HepG2 (cell line): ENCODE measurements around the gene BSND. TPM values are rescaled to one million over a fixed set of nuclear protein-coding genes. Genes with fewer than 3 reads are reported as not detected.

Source experiments
- ATAC-seq: fragments of 200-7000 bp; cut with Tn5 transposase; 3 replicates; pipeline ENCODE4 v1.9.1; 2020; ENCODE audit warnings: mild to moderate bottlenecking, moderate library complexity
- BruUV-seq: library from RNA; stranded (reverse); fragments of 400-500 nt; replicated peaks from 2 replicates; lab custom pipeline; 2021; lab: Mats Ljungman, UMichigan
- CTCF ChIA-PET: fragments of 300-600 bp; formaldehyde crosslinking; extraction: SDS; loops from one replicate; lab custom pipeline; 2021; ENCODE audit warnings: low total read pairs, inconsistent platforms, low intra/inter-chr PET ratio; lab: Yijun Ruan, JAX
- POLR2A ChIA-PET: fragments of 350-600 bp; sonication (Branson Sonifier 250); formaldehyde crosslinking; loops from one replicate; lab custom pipeline; 2020; ENCODE audit warnings: antibody characterized with exemption, inconsistent platforms; lab: Yijun Ruan, JAX
- DNase-seq: peaks from one replicate; pipeline ENCODE4 v3.0.0-alpha.2; 2015; ENCODE audit warnings: low spot score
- FAIRE-seq: peaks from 3 replicates; lab custom pipeline; 2011; peaks lifted over from hg19 to GRCh38; lab: Jason Lieb, UNC
- H2AFZ ChIP-seq: one replicate; pipeline ENCODE4 v1.6.1; 2011; ENCODE audit warnings: low read length, inconsistent platforms
- H3K27ac ChIP-seq: fragments of 300-600 bp; 3 replicates; pipeline ENCODE4 v1.8.0; 2011; ENCODE audit warnings: mixed run types, mild to moderate bottlenecking, mixed read lengths, low read length, inconsistent platforms; ENCODE audit not compliant: insufficient read depth; ENCODE audit errors: extremely low read length
- H3K27me3 ChIP-seq, 2 experiments: fragments of 200-600 bp in 1 of 2; 2 replicates in 1 of 2; 3 replicates in 1 of 2; pipeline versions ENCODE4 v1.6.0 to v1.8.0; 2011; ENCODE audit warnings: low read length in 2 of 2, mild to moderate bottlenecking in 2 of 2, moderate library complexity in 2 of 2, inconsistent platforms in 1 of 2; ENCODE audit not compliant: insufficient read depth in 2 of 2, control insufficient read depth in 1 of 2
- H3K36me3 ChIP-seq, 2 experiments: fragments of 200-600 bp in 1 of 2; replicated peaks in 1 of 2; 2 replicates in 1 of 2; 3 replicates in 1 of 2; pipeline versions ENCODE4 v1.5.1 to v1.8.0; 2011; ENCODE audit warnings: low read length in 2 of 2, inconsistent platforms in 1 of 2; ENCODE audit not compliant: insufficient read depth in 2 of 2, control insufficient read depth in 1 of 2
- H3K4me1 ChIP-seq: 2 replicates; pipeline ENCODE4 v1.5.1; 2012; ENCODE audit warnings: low read length, inconsistent platforms; ENCODE audit not compliant: insufficient read depth
- H3K4me2 ChIP-seq: 2 replicates; pipeline ENCODE4 v1.6.0; 2011; ENCODE audit warnings: low read depth, low read length, inconsistent platforms
- H3K4me3 ChIP-seq, 3 experiments: fragments of 200-600 bp in 1 of 3; sonication (generic), shearing (Covaris generic) in 1 of 3; replicated peaks in 1 of 3; 2 replicates each; pipeline ENCODE4 v1.5.1; 2011 to 2016; ENCODE audit warnings: low read length in 3 of 3, inconsistent platforms in 2 of 3, low read depth in 2 of 3, mild to moderate bottlenecking in 2 of 3, control low read depth in 1 of 3, mixed read lengths in 1 of 3; ENCODE audit not compliant: insufficient read depth in 1 of 3
- H3K79me2 ChIP-seq: one replicate; pipeline ENCODE4 v1.6.1; 2011; ENCODE audit warnings: low read length, inconsistent platforms; ENCODE audit not compliant: insufficient read depth
- H3K9ac ChIP-seq: 2 replicates; pipeline ENCODE4 v1.6.0; 2011; ENCODE audit warnings: mild to moderate bottlenecking, low read depth, low read length, inconsistent platforms; ENCODE audit not compliant: insufficient read depth
- H3K9me3 ChIP-seq: 2 replicates; pipeline ENCODE4 v1.5.1; 2012; ENCODE audit warnings: mild to moderate bottlenecking, low read length
- H4K20me1 ChIP-seq: 2 replicates; pipeline ENCODE4 v1.6.0; 2011; ENCODE audit warnings: inconsistent platforms, mild to moderate bottlenecking, low read length, moderate library complexity; ENCODE audit not compliant: insufficient read depth
- ATM ChIP-seq: fragments of 450-650 bp; IDR thresholded peaks from 2 replicates; pipeline ENCODE4 v1.7.1; 2017; ENCODE audit warnings: mild to moderate bottlenecking, borderline replicate concordance
- BHLHE40 ChIP-seq: IDR thresholded peaks from 2 replicates; pipeline ENCODE4 v1.6.1; 2011; ENCODE audit warnings: low read length, improper control_type of control experiment
- CAMTA2 ChIP-seq: sonication (generic); formaldehyde crosslinking; IDR thresholded peaks from 2 replicates; pipeline ENCODE4 v1.4.0; 2020; ENCODE audit warnings: mild to moderate bottlenecking, missing genetic modification reagents, borderline replicate concordance
- CREM ChIP-seq, 2 experiments: sonication (generic) in 1 of 2; formaldehyde crosslinking in 1 of 2; IDR thresholded peaks; 2 replicates each; pipeline versions ENCODE4 v1.4.0 to v1.6.1; 2016 to 2020; ENCODE audit warnings: antibody characterized with exemption in 1 of 2, mild to moderate bottlenecking in 1 of 2, missing genetic modification reagents in 1 of 2
- ELF3 ChIP-seq: IDR thresholded peaks from 2 replicates; pipeline ENCODE4 v1.6.1; 2016; ENCODE audit warnings: missing genetic modification reagents, missing compliant biosample characterization
- FOXK2 ChIP-seq: fragments of 450-650 bp; IDR thresholded peaks from 2 replicates; pipeline ENCODE4 v1.6.1; 2016
- GTF2F1 ChIP-seq: fragments of 150-350 bp; IDR thresholded peaks from 2 replicates; pipeline ENCODE4 v1.6.1; 2014; ENCODE audit warnings: low read length
- HOXA3 ChIP-seq: sonication (generic); formaldehyde crosslinking; IDR thresholded peaks from 2 replicates; pipeline ENCODE4 v1.5.0; 2020; ENCODE audit warnings: missing genetic modification reagents
- MAZ ChIP-seq, 2 experiments: sonication (generic) in 1 of 2; formaldehyde crosslinking in 1 of 2; IDR thresholded peaks; 2 replicates each; pipeline versions ENCODE4 v1.5.0 to v1.6.1; 2012 to 2020; ENCODE audit warnings: low read depth in 2 of 2, mild to moderate bottlenecking in 2 of 2, borderline replicate concordance in 1 of 2, improper control_type of control experiment in 1 of 2, low read length in 1 of 2, missing genetic modification reagents in 1 of 2, moderate library complexity in 1 of 2
- MED1 ChIP-seq: sonication (generic); formaldehyde crosslinking; IDR thresholded peaks from 2 replicates; pipeline ENCODE4 v1.4.0; 2020; ENCODE audit warnings: missing genetic modification reagents
- MEIS2 ChIP-seq: sonication (generic); formaldehyde crosslinking; IDR thresholded peaks from 2 replicates; pipeline ENCODE4 v1.9.0; 2021; ENCODE audit warnings: mild to moderate bottlenecking, missing genetic modification reagents
- NCOA5 ChIP-seq: sonication (generic); formaldehyde crosslinking; IDR thresholded peaks from 2 replicates; pipeline ENCODE4 v1.4.0; 2020; ENCODE audit warnings: missing genetic modification reagents
- NONO ChIP-seq, 2 experiments: fragments of 450-650 bp in 1 of 2; sonication (generic) in 1 of 2; formaldehyde crosslinking in 1 of 2; IDR thresholded peaks in 1 of 2; conservative IDR thresholded peaks in 1 of 2; 2 replicates each; pipeline versions ENCODE4 v1.6.1 to v1.8.0; 2017 to 2022; ENCODE audit warnings: mild to moderate bottlenecking in 1 of 2, missing genetic modification reagents in 1 of 2, moderate library complexity in 1 of 2
- SYNCRIP ChIP-seq: fragments of 200-400 bp; formaldehyde crosslinking; IDR thresholded peaks from 2 replicates; pipeline ENCODE4 v1.6.1; 2018; ENCODE audit warnings: mild to moderate bottlenecking, low read depth, low read length; ENCODE audit not compliant: insufficient read depth
- TAF15 ChIP-seq: fragments of 200-400 bp; formaldehyde crosslinking; IDR thresholded peaks from one replicate; pipeline ENCODE4 v1.6.1; 2018; ENCODE audit warnings: mild to moderate bottlenecking, low read depth, low read length; ENCODE audit not compliant: poor library complexity, severe bottlenecking
- TCF7L2 ChIP-seq: IDR thresholded peaks from 2 replicates; pipeline ENCODE4 v1.6.1; 2011; ENCODE audit warnings: mild to moderate bottlenecking, low read depth, low read length, moderate library complexity
- YEATS2 ChIP-seq: sonication (generic); formaldehyde crosslinking; IDR thresholded peaks from 2 replicates; pipeline ENCODE4 v1.4.0; 2020; ENCODE audit warnings: missing genetic modification reagents, borderline replicate concordance
- ZNF672 ChIP-seq: sonication (generic); formaldehyde crosslinking; IDR thresholded peaks from 2 replicates; pipeline ENCODE4 v1.8.1; 2022; ENCODE audit warnings: missing genetic modification reagents
- ZNF75D ChIP-seq: sonication (generic); formaldehyde crosslinking; IDR thresholded peaks from 2 replicates; pipeline ENCODE4 v1.8.1; 2023; ENCODE audit warnings: missing genetic modification reagents, mild to moderate bottlenecking, borderline replicate concordance
- in situ Hi-C: cut with HindIII; loops from 2 replicates; pipeline ENCODE4 v1.10.0; 2017; ENCODE audit warnings: low pct_unique_long_range_greater_than_20kb; ENCODE audit not compliant: extremely low pct_ligation_motif_present
- intact Hi-C: fragments of 100-400 bp; cut with micrococcal nuclease; formaldehyde crosslinking; loops from one replicate; pipeline ENCODE4 v1.10.0; 2022; ENCODE audit not compliant: unreplicated experiment
- polyA plus RNA-seq, 8 experiments: library from polyadenylated mRNA; depleted of rRNA in 3 of 8; stranded (reverse) in 7 of 8; unstranded in 1 of 8; fragments of >200 nt; fragmentation: Illumina TruSeq in 4 of 8; extraction: Trizol in 4 of 8; gene quantifications; 2 replicates each; pipeline versions ENCODE4 v1.2.1 to v1.2.3, GENCODE V29; 2011 to 2016; ENCODE audit warnings: low read depth in 4 of 8, missing spikeins in 1 of 8, mixed read lengths in 1 of 8; ENCODE audit not compliant: insufficient read depth in 1 of 8
- total RNA-seq, 5 experiments: library from RNA; depleted of rRNA; stranded (reverse); fragments of >200 nt; fragmentation: Illumina TruSeq; extraction: Trizol; gene quantifications; 2 replicates each; pipeline ENCODE4 v1.2.3, GENCODE V29; 2016; ENCODE audit warnings: low read depth in 1 of 5

The BSND gene
- total and polyA plus RNA-seq, 2 of the 13 experiments (the other 11 are each of a cell fraction or from before 2014, with no cell fraction given), result not detected

- ChIA-PET POLR2A (no interaction called here), CTCF (no interaction called here)
- no peak overlapping the region for H3K9ac ChIP-seq
- peak; percentile 74 for ATAC-seq
- H3K4me2 ChIP-seq, result no peak overlapping the region
- H3K79me2 ChIP-seq, result no peaks in the 10 kb centered on the region
- no peak for FAIRE-seq
- intact Hi-C loops (no loop called here), in situ Hi-C loops (no loop called here)
- no TSS peak for BruUV-seq
- TF ChIP-seq YEATS2 (CRISPR knock-in tag) (no peak), NCOA5 (CRISPR knock-in tag) (no peak), TCF7L2 (no peak), NONO (IDR thresholded peaks at IDR 0.05) (no peak), NONO (CRISPR knock-in tag; conservative IDR thresholded peaks at IDR 0.05) (no peak), FOXK2 (no peak), ZNF672 (CRISPR knock-in tag) (no peak), ELF3 (no peak), MED1 (no peak), GTF2F1 (no peak), BHLHE40 (no peak), SYNCRIP (no peak), MAZ (IDR thresholded peaks at IDR 0.05; ENCODE audit: borderline replicate concordance, low read depth, low read length) (no peak), MAZ (CRISPR knock-in tag; IDR thresholded peaks at IDR 0.05; ENCODE audit: low read depth) (no peak), HOXA3 (CRISPR knock-in tag) (no peak), MEIS2 (no peak), ATM (no peak), TAF15 (no peak), CREM (IDR thresholded peaks at IDR 0.05) (no peak), CREM (CRISPR knock-in tag; IDR thresholded peaks at IDR 0.05) (no peak), CAMTA2 (CRISPR knock-in tag) (no peak), ZNF75D (CRISPR knock-in tag) (no peak)
- no peak overlapping the region for H2AFZ ChIP-seq
- no peak overlapping the region for H3K4me3 ChIP-seq
- peak; percentile 43 for DNase-seq
- H3K9me3 ChIP-seq, result no peaks in the 10 kb centered on the region
- H4K20me1 ChIP-seq, result no peaks in the 10 kb centered on the region
- H3K27me3 ChIP-seq, result peaks cover 11 to 52% of the 10 kb centered on the region in 2 experiments
- peaks cover 15% of the 10 kb centered on the region for H3K4me1 ChIP-seq
- no peaks in the 10 kb centered on the region for H3K36me3 ChIP-seq
- H3K27ac ChIP-seq, result no peak overlapping the region
Observed at GRCh38 chr1:54982739-54983138, 16.0 kb upstream of the BSND start.
